ENCODE results near the gene VPS41.

The VPS41 gene

GRCh38 chr7:38801786-38802185 lies 107.2 kb downstream of the VPS41 start:
- DNase-seq: no peak

GRCh38 chr7:38798552-38799267 lies 110.3 kb downstream of the VPS41 start:
- no peak for DNase-seq

GRCh38 chr7:38796626-38797501 lies 112.1 kb downstream of the VPS41 start:
- peak; percentile 55 for DNase-seq

- DNase-seq: no peak
Measured at GRCh38 chr7:38795593-38795992, 113.4 kb downstream of the VPS41 start.

GRCh38 chr7:38781991-38782390 lies 127.0 kb downstream of the VPS41 start:
- DNase-seq: no peak

- no peak for DNase-seq
Measured at GRCh38 chr7:38777609-38778008, 131.4 kb downstream of the VPS41 start.

- peak; percentile 90 for DNase-seq
Measured at GRCh38 chr7:38775506-38776175, 133.3 kb downstream of the VPS41 start.

- DNase-seq: no peak
Measured at GRCh38 chr7:38773430-38773829, 135.6 kb downstream of the VPS41 start.

GRCh38 chr7:38760226-38760625 lies 148.8 kb downstream of the VPS41 start:
- DNase-seq: no peak

- no peak for DNase-seq
Measured at GRCh38 chr7:38759028-38759427, 150.0 kb downstream of the VPS41 start.

GRCh38 chr7:38757931-38758330 lies 151.1 kb downstream of the VPS41 start:
- DNase-seq: no peak

- DNase-seq: no peak
Measured at GRCh38 chr7:38756521-38756920, 152.5 kb downstream of the VPS41 start.

GRCh38 chr7:38753347-38753746 lies 155.6 kb downstream of the VPS41 start:
- no peak for DNase-seq

- DNase-seq: no peak
Measured at GRCh38 chr7:38751416-38751815, 157.6 kb downstream of the VPS41 start.

- no peak for DNase-seq
Measured at GRCh38 chr7:38748056-38748610, 160.9 kb downstream of the VPS41 start.

- no peak for DNase-seq
Measured at GRCh38 chr7:38746438-38746837, 162.6 kb downstream of the VPS41 start.

- DNase-seq: no peak
Measured at GRCh38 chr7:38744746-38745145, 164.2 kb downstream of the VPS41 start.

- no peak for DNase-seq
Measured at GRCh38 chr7:38743899-38744298, 165.1 kb downstream of the VPS41 start.

- DNase-seq: no peak
Measured at GRCh38 chr7:38740041-38740440, 168.9 kb downstream of the VPS41 start.

GRCh38 chr7:38736138-38736537 lies 172.9 kb downstream of the VPS41 start:
- no peak for DNase-seq

- no peak for DNase-seq
Measured at GRCh38 chr7:38731215-38731614, 177.8 kb downstream of the VPS41 start.

GRCh38 chr7:38728145-38728544 lies 180.8 kb downstream of the VPS41 start:
- DNase-seq: no peak

GRCh38 chr7:38727184-38727940 lies 181.6 kb downstream of the VPS41 start:
- DNase-seq: no peak
